Transverse colon (tissue), 4 donors: ENCODE results near the gene CCDC88A. TPM values are rescaled to one million over a fixed set of nuclear protein-coding genes. Genes with fewer than 3 reads are reported as not detected.
"Not testable (repeated sequence)": the region's sequence is repeated elsewhere in the genome, so short reads cannot be mapped to it uniquely, and the experiment has no call there.

Source experiments
- DNase-seq: peaks from one replicate; pipeline ENCODE4 v3.0.0-alpha.2; 2019
- H3K27ac ChIP-seq, 4 donors: fragments of 200-600 bp; sonication (generic); 2 replicates each; pipeline ENCODE4 v1.5.1; 2016 to 2018; ENCODE audit warnings: inconsistent platforms in 4 of 4
- H3K27me3 ChIP-seq: fragments of 200-600 bp; sonication (generic); 2 replicates; pipeline ENCODE4 v1.5.1; 2017; ENCODE audit warnings: inconsistent platforms
- H3K36me3 ChIP-seq, 4 donors: fragments of 200-600 bp; sonication (generic); 2 replicates each; pipeline ENCODE4 v1.5.1; 2017 to 2019; ENCODE audit warnings: inconsistent platforms in 4 of 4
- H3K4me1 ChIP-seq, 4 donors: fragments of 200-600 bp; sonication (generic); 2 replicates each; pipeline ENCODE4 v1.5.1; 2017 to 2020; ENCODE audit warnings: inconsistent platforms in 4 of 4
- H3K4me3 ChIP-seq, 4 donors: fragments of 200-600 bp; sonication (generic); 1 replicate in 1 of 4; 2 replicates in 3 of 4; pipeline versions ENCODE4 v1.5.1 to v1.6.1; 2017 to 2019; ENCODE audit warnings: inconsistent platforms in 4 of 4
- H3K9me3 ChIP-seq, 2 donors: fragments of 200-600 bp; sonication (generic); 2 replicates each; pipeline ENCODE4 v1.5.1; 2017 to 2019; ENCODE audit warnings: inconsistent platforms in 2 of 2
- EP300 ChIP-seq: sonication (generic); formaldehyde crosslinking; IDR thresholded peaks from one replicate; pipeline ENCODE4 v1.6.1; 2017; ENCODE audit warnings: antibody characterized with exemption, low read depth
- POLR2A ChIP-seq: fragments of 450-650 bp; IDR thresholded peaks from one replicate; pipeline ENCODE4 v1.6.1; 2016; ENCODE audit warnings: antibody characterized with exemption, mild to moderate bottlenecking, moderate library complexity
- POLR2AphosphoS5 ChIP-seq, 3 donors: sonication (generic); formaldehyde crosslinking; IDR thresholded peaks; one replicate each; pipeline ENCODE4 v1.6.1; 2016; ENCODE audit warnings: antibody characterized with exemption in 3 of 3
- WGBS, 2 donors: methylation state at CpG; one replicate each; pipeline ENCODE4 v1.1.5; 2018; ENCODE audit warnings: low coverage in 1 of 2; 5-methylcytosine and 5-hydroxymethylcytosine counted together
- in situ Hi-C, 4 donors: fragments of 200-750 bp; cut with MboI; loops; one replicate each; pipeline versions ENCODE4 v1.15.0 to v1.15.1; 2017; ENCODE audit warnings: low sequenced_read_pairs in 3 of 4, low pct_ligation_motif_present in 1 of 4, low pct_unique_long_range_greater_than_20kb in 1 of 4
- intact Hi-C: fragments of 100-400 bp; cut with DNase I; formaldehyde crosslinking; loops from one replicate; pipeline ENCODE4 v1.15.1; 2023; ENCODE audit warnings: low total_unique reads
- total RNA-seq, 4 donors: library from RNA; depleted of rRNA; stranded (reverse); fragments of >200 nt; gene quantifications; one replicate each; pipeline ENCODE4 v1.1.0, GENCODE V29; 2016
- TF ChIP-seq, protein P1 (sequence below), 5 experiments: fragments of 200-600 bp in 3 of 5; fragments of 450-650 bp in 2 of 5; sonication (generic) in 3 of 5; IDR thresholded peaks; 1 replicate in 2 of 5; 2 replicates in 3 of 5; pipeline ENCODE4 v1.5.1; 2016 to 2017; ENCODE audit warnings: antibody characterized with exemption in 5 of 5, inconsistent platforms in 3 of 5, mild to moderate bottlenecking in 2 of 5, moderate library complexity in 1 of 5

Gene CCDC88A
- total RNA-seq, 4 donors from 2014 or later, result 8.6 to 33.7 (median 19.7) TPM

DNA sequence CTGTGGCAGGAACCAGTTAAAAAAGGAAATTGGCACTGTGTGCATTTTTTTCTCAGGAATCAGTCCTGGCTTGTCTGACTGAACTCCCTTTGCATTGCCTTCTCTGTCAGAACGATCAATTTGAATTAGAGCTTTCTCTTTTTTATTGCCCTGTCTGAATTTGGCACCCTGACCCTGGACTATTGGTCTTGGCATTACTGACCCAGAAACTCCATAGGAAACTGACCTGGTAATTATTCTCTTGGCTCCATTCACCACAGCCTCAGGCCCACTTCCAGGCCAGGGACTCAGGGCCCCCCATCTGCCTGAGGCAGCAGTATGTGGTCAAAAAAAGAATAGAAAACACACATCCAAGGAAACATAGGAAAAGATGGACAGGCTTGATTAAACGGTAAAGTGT is 32.0 kb upstream of the CCDC88A start:
- no peaks in the 10 kb centered on the region for H3K27me3 ChIP-seq
- H3K9me3 ChIP-seq, result no peaks in the 10 kb centered on the region
- TF ChIP-seq EP300, result no peak
- WGBS, 2 donors, result 53 to 79% methylated on average over 2 of the region's 2 CpGs
- intact Hi-C loops, result no loop called here
- H3K36me3 ChIP-seq, result no peaks in the 10 kb centered on the region
- H3K27ac ChIP-seq, result no peak overlapping the region
- in situ Hi-C loops, result no loop called here
- DNase-seq, result no peak
- H3K4me1 ChIP-seq, result no peaks in the 10 kb centered on the region
- no peak overlapping the region for H3K4me3 ChIP-seq

DNA sequence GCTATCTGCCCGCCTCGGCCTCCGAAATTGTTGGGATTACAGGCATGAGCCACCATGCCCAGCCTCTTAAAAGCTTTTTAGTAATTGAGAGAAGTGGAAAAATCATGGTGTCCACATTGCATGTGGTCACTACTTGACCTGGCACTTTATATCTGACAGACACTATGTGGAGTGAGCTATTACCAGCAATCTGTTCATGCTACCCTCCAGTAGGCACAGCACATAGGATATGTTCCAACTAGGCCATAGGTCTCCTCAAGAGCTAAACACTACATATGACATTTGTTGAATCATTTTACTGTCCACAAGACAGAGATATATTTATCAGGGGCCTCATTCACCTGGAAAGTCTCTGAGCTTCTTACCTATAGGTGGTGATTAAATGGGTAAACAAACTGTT is 30.4 kb upstream of the CCDC88A start:
- H3K4me3 ChIP-seq, in situ Hi-C loops, H3K4me1 ChIP-seq, DNase-seq, H3K27ac ChIP-seq, intact Hi-C loops, H3K36me3 ChIP-seq, H3K27me3 ChIP-seq, H3K9me3 ChIP-seq: not testable (repeated sequence)
- 97% methylated on average over 3 of the region's 3 CpGs; no CpG with 5 or more reads in 1 of the 2 donors for WGBS, 2 donors

GRCh38 chr2:55442045-55442760 is 22.5 kb upstream of the CCDC88A start:
- intact Hi-C loops, H3K27me3 ChIP-seq, DNase-seq, H3K36me3 ChIP-seq, H3K4me3 ChIP-seq, H3K9me3 ChIP-seq, H3K4me1 ChIP-seq, H3K27ac ChIP-seq: not testable (repeated sequence)
- 90 to 96% methylated on average over 14 to 26 of the region's 29 CpGs for WGBS, 2 donors
- in situ Hi-C loops, result loop anchor here in 1 of 4 donors (25.0 kb wide), 1 partner anchor 180 kb away; the partner anchor contains the start of gene MTIF2

- H3K27ac ChIP-seq, result no peak overlapping the region
- no peaks in the 10 kb centered on the region for H3K4me1 ChIP-seq
- no peak for DNase-seq
- TF ChIP-seq, protein P1, sequence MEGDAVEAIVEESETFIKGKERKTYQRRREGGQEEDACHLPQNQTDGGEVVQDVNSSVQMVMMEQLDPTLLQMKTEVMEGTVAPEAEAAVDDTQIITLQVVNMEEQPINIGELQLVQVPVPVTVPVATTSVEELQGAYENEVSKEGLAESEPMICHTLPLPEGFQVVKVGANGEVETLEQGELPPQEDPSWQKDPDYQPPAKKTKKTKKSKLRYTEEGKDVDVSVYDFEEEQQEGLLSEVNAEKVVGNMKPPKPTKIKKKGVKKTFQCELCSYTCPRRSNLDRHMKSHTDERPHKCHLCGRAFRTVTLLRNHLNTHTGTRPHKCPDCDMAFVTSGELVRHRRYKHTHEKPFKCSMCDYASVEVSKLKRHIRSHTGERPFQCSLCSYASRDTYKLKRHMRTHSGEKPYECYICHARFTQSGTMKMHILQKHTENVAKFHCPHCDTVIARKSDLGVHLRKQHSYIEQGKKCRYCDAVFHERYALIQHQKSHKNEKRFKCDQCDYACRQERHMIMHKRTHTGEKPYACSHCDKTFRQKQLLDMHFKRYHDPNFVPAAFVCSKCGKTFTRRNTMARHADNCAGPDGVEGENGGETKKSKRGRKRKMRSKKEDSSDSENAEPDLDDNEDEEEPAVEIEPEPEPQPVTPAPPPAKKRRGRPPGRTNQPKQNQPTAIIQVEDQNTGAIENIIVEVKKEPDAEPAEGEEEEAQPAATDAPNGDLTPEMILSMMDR (IDR thresholded peaks at IDR 0.05), result no peak
- no peak for TF ChIP-seq EP300
- no peak for TF ChIP-seq POLR2AphosphoS5 (IDR thresholded peaks at IDR 0.05)
- no peak for TF ChIP-seq POLR2A
- in situ Hi-C loops, result loop anchor here in 1 of 4 donors (25.0 kb wide), 1 partner anchor 179 kb away; the partner anchor contains the start of gene MTIF2
- no peaks in the 10 kb centered on the region for H3K27me3 ChIP-seq
- no peaks in the 10 kb centered on the region for H3K36me3 ChIP-seq
- intact Hi-C loops, result no loop called here
- 79 to 83% methylated on average over 2 to 4 of the region's 4 CpGs for WGBS, 2 donors
- H3K4me3 ChIP-seq, result no peak overlapping the region
- no peaks in the 10 kb centered on the region for H3K9me3 ChIP-seq
Measured at GRCh38 chr2:55441280-55441892, 21.7 kb upstream of the CCDC88A start.

- Histone ChIP-seq H3K36me3 (no peaks in the 10 kb centered on the region), H3K27ac (no peak overlapping the region), H3K4me3 (no peak overlapping the region), H3K4me1 (no peaks in the 10 kb centered on the region), H3K27me3 (no peaks in the 10 kb centered on the region), H3K9me3 (no peaks in the 10 kb centered on the region)
- in situ Hi-C loops (loop anchor here in 1 of 4 donors (25.0 kb wide), 1 partner anchor 177 kb away; the partner anchor contains the start of gene MTIF2), intact Hi-C loops (no loop called here)
- TF ChIP-seq POLR2AphosphoS5 (IDR thresholded peaks at IDR 0.05), result no peak
- TF ChIP-seq POLR2A, result no peak
- TF ChIP-seq EP300, result no peak
- TF ChIP-seq, protein P1 (IDR thresholded peaks at IDR 0.05), result no peak
- WGBS, 2 donors, result 93% methylated on average over 1 of the region's 1 CpG; no CpG with 5 or more reads in 1 of the 2 donors
- DNase-seq, result no peak
Measured at GRCh38 chr2:55439101-55439397, 19.4 kb upstream of the CCDC88A start.
